ENCODE data around the gene ADGRG3. TPM values are rescaled to one million over a fixed set of nuclear protein-coding genes. Genes with fewer than 3 reads are reported as not detected.

Gene ADGRG3
- total and polyA plus RNA-seq, 9 of the 15 experiments (the other 6 are each of a cell fraction or from before 2014, with no cell fraction given): 0.09 to 0.52 (median 0.14) TPM; not detected in 3

GRCh38 chr16:57692636-57693035 is 24.5 kb downstream of the ADGRG3 start:
- Histone ChIP-seq H3K27ac (ENCODE audit: extremely low read depth, low read depth, low read length) (no peak overlapping the region), H3K4me1 (replicated peaks in 1 of 2; ENCODE audit: control insufficient read depth in 2 of 2, insufficient read depth in 2 of 2, low read length in 2 of 2) (peaks cover 57 to 59% of the 10 kb centered on the region in 2 experiments), H2AFZ (ENCODE audit: low read depth, low read length) (no peak overlapping the region), H3K9ac (ENCODE audit: insufficient read depth in 1 of 2, low read depth in 2 of 2, low read length in 2 of 2) (no peak overlapping the region), H3K4me2 (ENCODE audit: insufficient read depth, low read length) (peak overlapping the region; percentile 4; the same call in 1 of the 2 replicates), H4K20me1 (replicated peaks; ENCODE audit: control insufficient read depth, insufficient read depth, low read length) (no peaks in the 10 kb centered on the region), H3K4me3 (no peak overlapping the region), H3K9me3 (replicated peaks; ENCODE audit: control insufficient read depth, insufficient read depth, low read depth, low read length) (0 out of 2 replicates have a peak, but pooled peaks cover 2% of the 10 kb centered on the region), H3K9me1 (ENCODE audit: control insufficient read depth, insufficient read depth, low read length) (peaks cover 8% of the 10 kb centered on the region), H3K36me3 (ENCODE audit: control insufficient read depth, insufficient read depth, low read length) (no peaks in the 10 kb centered on the region), H3K79me2 (ENCODE audit: control insufficient read depth, insufficient read depth, low read length) (no peaks in the 10 kb centered on the region), H3K27me3 (ENCODE audit: control insufficient read depth in 2 of 2, insufficient read depth in 2 of 2, low read length in 2 of 2) (no peaks in the 10 kb centered on the region)
- DNase-seq (ENCODE audit: extremely low read depth in 1 of 4, low spot score in 3 of 4): no peak
- ATAC-seq: no peak
- WGBS (ENCODE audit: insufficient coverage, low coverage, missing lambda C conversion rate): 21% methylated on average over 2 of the region's 2 CpGs
- in situ Hi-C loops (cut with MboI): no loop called here
- intact Hi-C loops (cut with micrococcal nuclease): loop anchor here (5.0 kb wide), 1 partner anchor 45 kb away; the partner anchor contains the start of gene KATNB1
- TF ChIP-seq C11orf30 (IDR thresholded peaks at IDR 0.05; ENCODE audit: low read depth) (peak; percentile 92), MAFG (tag; conservative IDR thresholded peaks at IDR 0.05) (peak; percentile 84), MAFK (IDR thresholded peaks at IDR 0.05; ENCODE audit: low read length) (peak; percentile 79), PML (IDR thresholded peaks at IDR 0.05; ENCODE audit: low read length) (no peak), MAFF (IDR thresholded peaks at IDR 0.05; ENCODE audit: low read length) (peak; percentile 85), ZNF316 (IDR thresholded peaks at IDR 0.05) (peak; percentile 93)
- CTCF ChIA-PET (ENCODE audit: low intra/inter-chr PET ratio): no interaction called here
- FAIRE-seq: no peak
- POLR2A ChIA-PET: interaction anchor here (0.7 to 1.8 kb wide), 5 partner anchors 8 to 417 kb away, joined by 3 to 8 read pairs (median 4); no protein-coding TSS in a partner anchor
- BruUV-seq (replicated peaks): no TSS peak

- TF ChIP-seq KLF16 (IDR thresholded peaks at IDR 0.05): no peak
- TF ChIP-seq CBX1 (IDR thresholded peaks at IDR 0.05; ENCODE audit: low read depth): no peak
- TF ChIP-seq ILK (tag; IDR thresholded peaks at IDR 0.05; ENCODE audit: borderline replicate concordance, low read depth): no peak
- peak; percentile 34; the same call in 1 of the 2 replicates for TF ChIP-seq CTBP1 (IDR thresholded peaks at IDR 0.05; ENCODE audit: borderline replicate concordance)
- TF ChIP-seq NONO (IDR thresholded peaks at IDR 0.05; ENCODE audit: low read depth in 2 of 2, low read length in 1 of 2): 0 out of 4 replicates have a peak, but pooled peaks of 1 of the 2 experiments have one; percentile 23
- WGBS (ENCODE audit: insufficient coverage, low coverage, missing lambda C conversion rate): 42% methylated on average over 4 of the region's 4 CpGs
- BruUV-seq (replicated peaks): no TSS peak
- Histone ChIP-seq H2AFZ (ENCODE audit: low read depth, low read length) (no peak overlapping the region), H3K36me3 (ENCODE audit: control insufficient read depth, insufficient read depth, low read length) (no peaks in the 10 kb centered on the region), H3K9me3 (replicated peaks; ENCODE audit: control insufficient read depth, insufficient read depth, low read depth, low read length) (0 out of 2 replicates have a peak, but pooled peaks cover 2% of the 10 kb centered on the region), H3K9ac (ENCODE audit: insufficient read depth in 1 of 2, low read depth in 2 of 2, low read length in 2 of 2) (no peak overlapping the region), H3K9me1 (ENCODE audit: control insufficient read depth, insufficient read depth, low read length) (peaks cover 8% of the 10 kb centered on the region), H4K20me1 (replicated peaks; ENCODE audit: control insufficient read depth, insufficient read depth, low read length) (no peaks in the 10 kb centered on the region), H3K79me2 (ENCODE audit: control insufficient read depth, insufficient read depth, low read length) (no peaks in the 10 kb centered on the region), H3K4me1 (replicated peaks in 1 of 2; ENCODE audit: control insufficient read depth in 2 of 2, insufficient read depth in 2 of 2, low read length in 2 of 2) (peaks cover 49 to 54% of the 10 kb centered on the region in 2 experiments), H3K4me3 (no peak overlapping the region), H3K4me2 (ENCODE audit: insufficient read depth, low read length) (no peak overlapping the region), H3K27ac (ENCODE audit: extremely low read depth, low read depth, low read length) (no peak overlapping the region), H3K27me3 (ENCODE audit: control insufficient read depth in 2 of 2, insufficient read depth in 2 of 2, low read length in 2 of 2) (no peaks in the 10 kb centered on the region)
- in situ Hi-C loops (cut with MboI) (no loop called here), intact Hi-C loops (cut with micrococcal nuclease) (loop anchor here (5.0 kb wide), 1 partner anchor 44 kb away; the partner anchor contains the start of gene KATNB1)
- no peak for ATAC-seq
- CTCF ChIA-PET (ENCODE audit: low intra/inter-chr PET ratio): no interaction called here
- no peak for DNase-seq (ENCODE audit: extremely low read depth in 1 of 4, low spot score in 3 of 4)
- POLR2A ChIA-PET: interaction anchor here (0.6 to 1.8 kb wide), 4 partner anchors 8 to 44 kb away, joined by 3 to 5 read pairs (median 4); no protein-coding TSS in a partner anchor
- FAIRE-seq: no peak
Measured at GRCh38 chr16:57693550-57693949, 25.4 kb downstream of the ADGRG3 start.
